Fibroblast of skin of left biceps (primary cell): ENCODE results near the gene TMEM212.

Source experiments
- DNase-seq, 2 experiments: peaks; one replicate each; pipeline ENCODE4 v3.0.0-alpha.2; 2013; ENCODE audit warnings: low read depth in 2 of 2

The TMEM212 gene

GRCh38 chr3:171834461-171834801, 8.7 kb upstream of the TMEM212 start:
- no peak for DNase-seq

DNA sequence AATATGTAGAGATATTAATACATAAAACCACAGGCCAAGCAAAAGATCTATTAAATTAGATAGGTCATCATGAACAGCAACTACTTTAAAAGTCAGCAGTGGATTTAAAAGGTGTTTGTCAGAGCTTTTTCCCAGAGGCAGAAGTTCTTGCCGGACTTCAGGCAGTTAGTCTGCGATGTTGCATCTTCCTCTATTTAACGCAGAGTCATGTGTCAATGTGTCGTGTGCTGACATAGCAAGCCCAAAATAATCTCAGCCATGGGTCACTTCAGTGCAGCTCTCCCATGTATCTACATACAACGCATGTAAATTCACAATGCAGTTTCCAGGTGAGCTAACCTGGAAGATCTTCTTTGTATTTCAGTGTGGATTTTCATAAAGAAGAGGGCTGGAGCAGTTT, 8.0 kb upstream of the TMEM212 start:
- DNase-seq, result no peak

DNA sequence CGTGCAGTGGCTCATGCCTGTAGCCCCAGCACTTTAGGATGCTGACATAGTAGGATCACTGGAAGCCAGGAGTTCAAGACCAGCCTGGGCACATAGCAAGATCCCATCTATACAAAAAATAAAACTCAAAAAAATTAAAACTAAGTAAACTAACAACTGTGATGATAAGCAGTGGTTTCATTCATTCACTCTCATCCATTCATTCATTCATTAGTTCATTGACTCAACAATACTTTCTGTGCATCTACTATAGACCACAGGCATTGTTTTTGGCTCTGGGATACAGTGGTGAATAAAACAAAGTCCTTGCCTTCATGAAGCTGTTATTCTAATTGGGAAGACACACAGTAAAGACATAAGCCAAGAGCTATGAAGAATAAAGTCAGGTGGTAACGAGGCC, 7.5 kb upstream of the TMEM212 start:
- DNase-seq, result no peak

DNA sequence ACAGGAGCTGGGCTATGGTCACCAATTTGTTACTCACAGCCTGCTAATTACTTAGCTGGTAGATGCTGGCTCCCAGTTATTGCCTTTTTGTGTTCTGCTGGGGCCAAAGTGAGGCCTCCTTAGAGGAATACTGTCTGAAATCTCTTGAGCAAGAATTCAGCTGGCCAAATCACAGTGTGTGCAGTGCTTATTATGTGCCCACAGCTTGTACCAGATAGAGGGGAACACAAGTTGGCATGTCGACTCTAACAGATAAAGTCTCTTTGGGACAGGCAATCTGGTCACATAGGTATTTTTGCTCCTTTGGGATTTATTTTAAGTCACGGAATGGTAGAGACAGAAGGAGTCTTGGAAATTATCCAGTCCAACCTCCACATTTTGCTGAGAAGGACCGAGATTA, 6.3 kb upstream of the TMEM212 start:
- no peak for DNase-seq

DNA sequence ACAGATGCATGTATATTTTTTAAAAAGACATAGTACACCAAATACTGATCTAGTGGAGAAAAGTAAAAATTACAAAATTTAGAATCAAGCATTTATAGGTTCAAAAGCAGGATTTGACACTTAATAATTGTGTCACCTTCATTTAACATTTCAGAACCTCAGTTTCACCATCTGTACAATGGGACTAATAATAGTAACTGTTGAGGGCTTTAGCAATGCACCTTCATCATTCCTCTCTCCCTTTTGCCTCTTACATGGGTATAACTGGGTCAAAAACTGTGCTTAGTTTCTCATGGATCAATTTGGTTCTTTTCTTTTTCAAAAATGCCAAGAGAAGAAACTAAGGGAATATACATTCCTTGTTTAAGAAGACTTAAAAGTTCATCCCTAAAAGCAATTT, 5.5 kb upstream of the TMEM212 start:
- no peak for DNase-seq

- no peak for DNase-seq
These were observed 4.9 kb upstream of the TMEM212 start for GRCh38 chr3:171838218-171838720.

DNA sequence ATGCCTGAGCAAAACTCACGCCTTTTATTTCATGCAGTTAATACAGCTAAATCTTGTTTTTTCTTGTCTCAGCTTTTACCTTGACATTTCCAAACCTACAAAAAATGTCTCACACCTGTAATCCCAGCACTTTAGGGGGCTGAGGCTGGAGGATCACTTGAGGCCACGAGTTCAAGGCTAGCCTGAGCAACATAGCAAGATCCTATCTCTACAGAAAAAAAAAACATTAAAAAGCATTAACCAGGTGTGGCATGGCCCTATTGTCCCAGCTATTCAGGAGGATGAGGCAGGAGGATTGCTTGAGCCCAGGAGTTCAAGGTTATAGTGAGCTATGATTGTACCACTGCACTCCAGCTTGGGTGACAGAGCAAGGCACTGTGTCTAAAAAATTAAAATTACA, 3.9 kb upstream of the TMEM212 start:
- no peak for DNase-seq

GRCh38 chr3:171840445-171840810, 2.7 kb upstream of the TMEM212 start:
- DNase-seq, result no peak

GRCh38 chr3:171840811-171841619, 2.1 kb upstream of the TMEM212 start:
- no peak for DNase-seq

DNA sequence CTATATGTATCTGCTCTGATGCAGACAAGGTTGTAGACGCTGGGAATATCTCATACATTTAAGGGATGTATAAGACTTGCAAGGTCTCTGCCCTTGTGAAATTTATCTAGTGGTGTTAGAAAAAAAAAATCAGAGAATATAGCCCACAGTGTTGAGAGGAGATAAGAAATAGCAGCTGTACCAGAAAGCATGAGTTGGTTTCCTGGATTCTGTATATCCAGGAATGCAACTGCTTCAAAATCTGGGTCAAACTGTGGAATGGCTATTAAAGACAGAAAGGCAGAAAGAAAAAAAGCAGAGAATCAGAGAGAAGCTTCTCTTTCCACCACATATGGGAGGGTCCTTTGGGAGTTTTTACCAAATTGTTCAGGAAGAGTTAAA, 1.5 kb upstream of the TMEM212 start:
- peak in 1 of 2 experiments; percentile 44 for DNase-seq

DNA sequence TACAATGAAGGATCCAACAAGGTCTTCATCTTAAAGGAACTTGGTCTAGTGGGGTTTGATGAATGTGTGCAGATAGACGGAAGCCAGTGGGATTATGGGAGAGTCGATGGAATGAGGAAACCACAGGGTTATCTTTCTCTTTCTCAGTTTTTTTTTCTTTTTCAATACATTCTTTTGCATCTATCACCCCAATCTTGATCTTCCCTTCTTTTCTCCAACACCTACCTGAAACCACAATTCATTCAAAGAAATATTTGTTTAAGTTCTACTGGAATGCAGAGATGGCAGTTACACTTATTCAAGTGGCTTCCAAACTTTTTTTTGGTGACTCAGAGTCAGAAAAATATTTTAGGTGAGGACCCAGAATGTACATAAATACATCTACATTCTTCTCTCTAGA, 1.7 kb downstream of the TMEM212 start:
- DNase-seq, result no peak

- no peak for DNase-seq
These were observed 2.5 kb downstream of the TMEM212 start for GRCh38 chr3:171845481-171846284.

DNA sequence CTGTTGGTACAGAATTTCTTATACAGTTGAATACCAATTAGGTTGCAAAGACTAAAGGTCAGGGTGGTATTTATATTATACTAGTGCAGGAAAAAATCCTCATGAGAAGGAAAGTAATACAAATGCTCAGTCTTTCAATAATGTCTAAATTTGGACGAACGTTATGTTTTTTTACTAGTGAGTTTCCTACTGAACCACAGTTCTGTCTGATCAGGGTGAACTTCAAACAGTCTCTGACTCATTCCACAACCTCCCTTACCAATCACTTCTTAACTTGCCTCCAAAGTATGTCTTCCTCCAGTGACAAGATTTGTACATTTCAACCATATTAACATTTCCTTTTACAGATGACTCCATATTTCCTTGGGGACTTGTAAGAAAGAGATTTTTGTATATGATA, 3.4 kb downstream of the TMEM212 start:
- DNase-seq, result no peak

DNA sequence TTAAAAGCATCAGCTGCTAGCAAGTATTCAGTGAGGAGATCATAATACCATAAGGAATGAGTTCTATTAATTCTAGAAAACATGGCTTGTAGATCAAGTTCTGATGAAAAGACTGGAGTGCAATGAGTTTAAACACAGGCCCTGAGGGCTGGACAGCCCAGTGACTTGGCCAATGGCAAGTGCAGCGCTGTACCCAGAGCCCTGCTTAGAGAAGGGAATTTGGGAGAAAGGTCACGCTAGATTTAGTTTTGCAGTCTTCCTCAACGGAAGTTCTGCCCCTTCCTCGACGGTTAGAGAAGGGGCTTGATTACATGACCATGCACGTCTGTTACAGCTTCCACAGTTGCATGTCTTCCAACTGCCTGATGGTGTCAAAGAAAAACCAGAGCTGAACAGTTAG, 4.0 kb downstream of the TMEM212 start:
- DNase-seq, result no peak

GRCh38 chr3:171847595-171848259, 4.6 kb downstream of the TMEM212 start:
- no peak for DNase-seq

DNA sequence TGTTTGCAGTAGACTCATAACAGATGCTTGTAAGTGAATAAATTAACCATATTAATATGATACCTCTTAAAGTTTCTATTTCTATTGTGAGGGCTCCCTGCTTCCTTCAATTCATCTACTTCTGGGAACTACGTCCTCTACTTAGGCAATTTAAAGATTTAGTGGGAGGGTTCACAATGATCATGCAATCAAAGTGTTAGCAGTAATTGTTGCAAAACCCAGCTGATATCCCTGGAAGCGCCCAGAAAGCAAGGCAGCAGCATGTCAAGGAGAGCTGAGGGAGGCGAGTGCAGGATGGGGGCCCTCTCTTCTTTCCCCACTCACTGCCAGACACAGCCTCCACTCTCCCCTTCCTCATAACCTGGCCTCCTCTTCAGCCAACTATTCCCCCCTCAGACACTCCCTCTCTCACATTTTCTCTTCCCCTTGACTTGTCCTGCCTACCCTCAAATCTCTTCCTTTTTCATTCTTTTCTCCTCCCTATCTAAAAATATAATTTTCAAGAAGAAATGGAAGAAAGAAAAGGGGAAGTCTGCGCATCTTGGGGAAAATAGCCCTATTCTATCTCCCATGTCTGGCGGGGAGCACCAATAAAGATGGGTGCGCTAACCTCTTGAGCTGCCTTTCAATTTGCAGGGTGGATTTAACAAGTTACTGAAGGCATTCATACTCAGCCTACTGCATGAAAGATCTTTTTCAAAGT, 6.6 kb downstream of the TMEM212 start:
- DNase-seq, result no peak

DNA sequence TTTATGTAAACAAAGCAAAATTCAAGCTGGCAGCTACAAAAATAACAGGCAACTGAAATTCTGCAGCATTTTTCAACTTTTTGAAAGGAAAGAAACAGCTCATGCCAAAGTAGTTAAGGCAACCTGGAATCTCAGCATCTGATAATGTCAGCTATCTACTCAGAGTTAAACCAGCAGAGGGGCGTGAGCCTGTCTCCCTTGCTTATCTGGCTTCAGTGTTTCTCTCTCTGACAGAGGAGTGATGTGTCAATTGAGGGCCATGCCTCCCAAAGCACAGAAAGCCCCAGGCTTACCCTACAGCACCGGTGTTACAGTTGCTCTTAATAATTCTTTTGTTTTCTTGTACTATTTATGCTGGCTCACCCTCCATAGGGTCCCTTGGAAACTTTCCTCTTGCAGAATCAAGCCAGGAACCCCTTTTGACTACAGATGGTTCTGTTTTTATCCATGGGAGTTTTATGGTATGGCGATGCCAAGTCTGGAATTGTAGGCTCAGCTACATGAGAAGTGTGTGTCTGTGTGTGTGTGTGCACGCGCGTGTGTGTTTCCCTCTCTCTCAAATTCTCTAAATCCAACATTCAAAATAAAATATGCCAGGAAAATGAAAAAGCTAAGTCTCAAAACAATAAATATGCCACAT, 7.3 kb downstream of the TMEM212 start:
- no peak for DNase-seq

DNA sequence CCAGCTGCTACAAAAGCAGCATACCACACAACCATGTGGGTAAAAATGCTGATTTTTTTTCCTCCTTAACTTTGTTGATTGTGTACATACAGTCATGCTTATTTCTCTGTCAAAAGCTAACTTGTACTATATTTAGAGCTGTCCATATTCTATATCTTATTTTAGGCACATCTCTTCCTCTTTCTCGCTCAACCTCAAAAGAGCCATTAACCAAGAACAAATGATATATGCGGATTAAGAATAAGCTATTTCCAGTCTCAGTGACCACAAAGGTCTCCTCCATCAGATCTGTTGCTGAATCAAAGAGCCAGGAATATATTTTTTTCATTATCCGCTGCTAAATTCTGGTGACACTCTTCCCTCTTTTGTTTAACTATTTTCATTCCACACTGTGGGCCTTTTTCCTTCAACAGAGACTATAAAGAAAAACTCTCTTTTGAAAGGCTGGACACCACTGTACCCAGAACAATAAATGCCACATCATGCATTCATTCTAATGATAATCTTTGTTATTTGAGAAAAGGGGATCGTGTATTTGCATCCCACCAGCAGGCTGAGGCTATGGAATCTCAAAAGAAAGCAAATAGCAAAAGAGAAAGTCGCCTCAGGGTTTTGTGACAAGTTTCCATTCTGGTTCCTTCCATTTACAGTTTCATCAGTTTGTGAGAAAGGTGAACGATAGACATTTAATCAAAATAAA, 8.0 kb downstream of the TMEM212 start:
- DNase-seq, result no peak

- DNase-seq, result no peak
These were observed 8.5 kb downstream of the TMEM212 start for GRCh38 chr3:171851660-171852058.

- DNase-seq, result no peak
These were observed 11.6 kb downstream of the TMEM212 start for GRCh38 chr3:171854649-171855305.
